G401 (cell line): ENCODE data around the gene CD36. TPM values are rescaled to one million over a fixed set of nuclear protein-coding genes. Genes with fewer than 3 reads are reported as not detected.

Source experiments
- total RNA-seq: library from RNA; depleted of rRNA; stranded (reverse); fragments of >200 nt; shearing (Covaris generic); gene quantifications from 2 replicates; pipeline ENCODE4 v1.2.3, GENCODE V29; 2014; rRNA removed

The CD36 gene
- total RNA-seq, 1 experiment from 2014 or later, result not detected

Other genes starting within 250 kb of the CD36 start
- not detected in 2 replicates for gene GNAT3, start 126.6 kb upstream of the CD36 start, total RNA-seq